HL-60 (cell line): Measurements from ENCODE around the gene DYSF.

Experiments
- DNase-seq, 2 experiments: peaks; one replicate each; pipeline ENCODE4 v3.0.0-alpha.2; 2010 to 2020; ENCODE audit warnings: low read depth in 1 of 2, low spot score in 1 of 2
- H3K27ac ChIP-seq: fragments of 250-450 bp; sonication (Bioruptor Pico); replicated peaks from 2 replicates; pipeline ENCODE4 v1.5.1; 2020; ENCODE audit warnings: mild to moderate bottlenecking, moderate library complexity
- H3K27me3 ChIP-seq: fragments of 250-450 bp; sonication (Bioruptor Pico); 2 replicates; pipeline ENCODE4 v1.5.1; 2021; ENCODE audit warnings: mild to moderate bottlenecking, moderate library complexity; ENCODE audit not compliant: insufficient read depth, poor library complexity, severe bottlenecking
- H3K4me3 ChIP-seq: replicated peaks from 2 replicates; pipeline ENCODE4 v1.5.1; 2011; ENCODE audit warnings: mild to moderate bottlenecking, control low read depth, low read length; ENCODE audit not compliant: insufficient read depth
- CTCF ChIP-seq: IDR thresholded peaks from one replicate; pipeline ENCODE4 v1.5.1; 2011; ENCODE audit warnings: low read length, control low read depth, inconsistent platforms; ENCODE audit not compliant: insufficient read depth
- GABPA ChIP-seq: IDR thresholded peaks from 2 replicates; pipeline ENCODE4 v1.6.1; 2012; ENCODE audit warnings: low read depth
- POLR2AphosphoS5 ChIP-seq: IDR thresholded peaks from 2 replicates; pipeline ENCODE4 v1.6.1; 2012; ENCODE audit warnings: low read depth
- SPI1 ChIP-seq: IDR thresholded peaks from 2 replicates; pipeline ENCODE4 v1.6.1; 2012; ENCODE audit warnings: low read depth, mild to moderate bottlenecking, borderline replicate concordance
- TF ChIP-seq, protein P1 (sequence below): IDR thresholded peaks from 2 replicates; pipeline ENCODE4 v1.6.1; 2012; ENCODE audit warnings: low read depth; ENCODE audit not compliant: insufficient replicate concordance

Gene DYSF

DNA sequence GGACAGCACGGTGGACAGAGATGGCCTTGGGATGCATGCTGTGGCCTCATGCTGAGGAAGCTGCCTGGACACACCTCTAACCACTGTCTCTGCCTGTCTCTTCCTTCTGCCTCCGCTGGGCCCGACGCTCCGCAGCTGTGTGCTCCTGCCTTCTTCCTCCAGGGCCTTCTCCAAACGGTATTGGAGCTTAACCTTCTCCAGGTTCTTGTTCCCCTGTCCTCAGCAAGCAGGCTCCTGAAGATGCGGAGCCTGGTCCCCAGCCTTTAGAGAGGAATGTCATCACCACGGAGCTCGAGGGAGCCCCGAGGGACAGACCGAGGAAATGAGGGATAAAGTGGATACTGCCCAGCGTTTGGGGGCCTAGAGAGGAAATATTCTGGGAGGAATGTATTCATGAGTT, 155.1 kb downstream of the DYSF start:
- H3K27me3 ChIP-seq: no peaks in the 10 kb centered on the region
- DNase-seq: no peak
- H3K27ac ChIP-seq: no peak overlapping the region
- no peak overlapping the region for H3K4me3 ChIP-seq
- TF ChIP-seq CTCF (no peak), GABPA (no peak), POLR2AphosphoS5 (no peak), SPI1 (no peak)
- TF ChIP-seq, protein P1, sequence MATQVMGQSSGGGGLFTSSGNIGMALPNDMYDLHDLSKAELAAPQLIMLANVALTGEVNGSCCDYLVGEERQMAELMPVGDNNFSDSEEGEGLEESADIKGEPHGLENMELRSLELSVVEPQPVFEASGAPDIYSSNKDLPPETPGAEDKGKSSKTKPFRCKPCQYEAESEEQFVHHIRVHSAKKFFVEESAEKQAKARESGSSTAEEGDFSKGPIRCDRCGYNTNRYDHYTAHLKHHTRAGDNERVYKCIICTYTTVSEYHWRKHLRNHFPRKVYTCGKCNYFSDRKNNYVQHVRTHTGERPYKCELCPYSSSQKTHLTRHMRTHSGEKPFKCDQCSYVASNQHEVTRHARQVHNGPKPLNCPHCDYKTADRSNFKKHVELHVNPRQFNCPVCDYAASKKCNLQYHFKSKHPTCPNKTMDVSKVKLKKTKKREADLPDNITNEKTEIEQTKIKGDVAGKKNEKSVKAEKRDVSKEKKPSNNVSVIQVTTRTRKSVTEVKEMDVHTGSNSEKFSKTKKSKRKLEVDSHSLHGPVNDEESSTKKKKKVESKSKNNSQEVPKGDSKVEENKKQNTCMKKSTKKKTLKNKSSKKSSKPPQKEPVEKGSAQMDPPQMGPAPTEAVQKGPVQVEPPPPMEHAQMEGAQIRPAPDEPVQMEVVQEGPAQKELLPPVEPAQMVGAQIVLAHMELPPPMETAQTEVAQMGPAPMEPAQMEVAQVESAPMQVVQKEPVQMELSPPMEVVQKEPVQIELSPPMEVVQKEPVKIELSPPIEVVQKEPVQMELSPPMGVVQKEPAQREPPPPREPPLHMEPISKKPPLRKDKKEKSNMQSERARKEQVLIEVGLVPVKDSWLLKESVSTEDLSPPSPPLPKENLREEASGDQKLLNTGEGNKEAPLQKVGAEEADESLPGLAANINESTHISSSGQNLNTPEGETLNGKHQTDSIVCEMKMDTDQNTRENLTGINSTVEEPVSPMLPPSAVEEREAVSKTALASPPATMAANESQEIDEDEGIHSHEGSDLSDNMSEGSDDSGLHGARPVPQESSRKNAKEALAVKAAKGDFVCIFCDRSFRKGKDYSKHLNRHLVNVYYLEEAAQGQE: no peak

DNA sequence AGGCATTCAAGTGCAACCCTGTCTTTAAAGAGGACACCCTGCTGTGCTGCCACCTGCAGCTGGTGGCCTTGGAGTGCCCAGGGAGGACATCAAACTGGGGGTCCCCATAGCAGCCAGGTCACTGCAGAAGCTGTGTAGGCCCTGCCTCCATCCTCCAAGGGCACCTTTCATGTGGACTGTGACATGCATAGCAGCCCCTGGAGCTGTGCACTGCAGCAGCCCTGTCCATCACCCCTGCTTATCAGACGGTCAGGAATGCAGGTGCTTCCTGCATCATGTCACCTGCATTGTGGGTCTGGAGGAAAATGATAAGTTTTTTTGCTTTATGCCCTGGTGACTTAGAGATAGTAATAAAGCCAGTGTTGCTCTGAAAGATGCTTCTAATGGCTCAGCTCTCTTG, 155.7 kb downstream of the DYSF start:
- no peak for DNase-seq
- no peak overlapping the region for H3K4me3 ChIP-seq
- no peak for TF ChIP-seq SPI1
- TF ChIP-seq, protein P1: no peak
- TF ChIP-seq POLR2AphosphoS5: no peak
- TF ChIP-seq GABPA: no peak
- TF ChIP-seq CTCF: no peak
- no peaks in the 10 kb centered on the region for H3K27me3 ChIP-seq
- no peak overlapping the region for H3K27ac ChIP-seq

DNA sequence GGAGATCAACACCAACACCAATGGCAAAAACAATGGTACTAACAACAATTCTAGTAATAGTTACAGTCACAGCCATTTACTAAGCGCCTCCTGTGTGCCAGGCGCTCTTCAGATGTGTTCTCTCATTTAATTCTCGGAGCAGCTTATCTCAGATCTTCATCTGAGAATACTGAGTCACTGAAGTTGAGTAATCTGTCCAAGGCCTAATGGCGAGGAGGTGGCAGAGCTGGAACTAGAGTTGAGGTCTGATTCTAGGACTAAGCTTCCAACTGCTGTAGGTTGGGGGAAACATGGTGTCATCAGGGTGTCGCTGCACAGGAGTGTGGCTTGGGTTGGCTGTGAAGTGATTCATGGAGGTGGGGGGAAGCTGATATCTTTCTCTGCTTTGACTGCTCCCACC, 156.1 kb downstream of the DYSF start:
- no peak overlapping the region for H3K27ac ChIP-seq
- no peak overlapping the region for H3K4me3 ChIP-seq
- TF ChIP-seq CTCF: no peak
- no peak for TF ChIP-seq GABPA
- TF ChIP-seq, protein P1: no peak
- no peak for TF ChIP-seq POLR2AphosphoS5
- no peak for TF ChIP-seq SPI1
- H3K27me3 ChIP-seq: no peaks in the 10 kb centered on the region
- no peak for DNase-seq
